Measurements from ENCODE around the gene DLX6. TPM values are rescaled to one million over a fixed set of nuclear protein-coding genes. Genes with fewer than 3 reads are reported as not detected.

DLX6 gene
- total and polyA plus RNA-seq, 2 of the 8 experiments (the other 6 are each of a cell fraction or from before 2014, with no cell fraction given): not detected

- H3K56ac ChIP-seq (replicated peaks; ENCODE audit: insufficient read length, low read depth, low read length): no peak overlapping the region
- H3K9ac ChIP-seq (replicated peaks in 1 of 4; ENCODE audit: extremely low read depth in 1 of 4, low read depth in 3 of 4, low read length in 3 of 4): no peak overlapping the region
- H3K4ac ChIP-seq (replicated peaks; ENCODE audit: insufficient read length, low read depth, low read length): no peak overlapping the region
- no peak overlapping the region for H4K91ac ChIP-seq (replicated peaks; ENCODE audit: insufficient read length, low read length)
- no peaks in the 10 kb centered on the region for H3K79me1 ChIP-seq (ENCODE audit: low read depth, low read length)
- peaks cover 14% of the 10 kb centered on the region; the same call in 1 of the 2 replicates for H3K23me2 ChIP-seq (ENCODE audit: low read depth, low read length)
- peak overlapping the region; percentile 4 to 73 for H3K4me2 ChIP-seq (ENCODE audit: insufficient read depth in 1 of 2, low read depth in 2 of 2, low read length in 2 of 2)
- H2BK120ac ChIP-seq (replicated peaks; ENCODE audit: low read depth, low read length): no peak overlapping the region
- peak overlapping the region; percentile 20 to 53 (median 32); a peak in 6 of 8 replicates for H3K4me3 ChIP-seq (ENCODE audit: extremely low read depth in 1 of 4, insufficient read depth in 2 of 4, low read depth in 3 of 4, low read length in 4 of 4)
- H2BK20ac ChIP-seq (ENCODE audit: low read length): no peak overlapping the region
- peak overlapping the region; percentile 16; the same call in 1 of the 2 replicates for H4K8ac ChIP-seq (ENCODE audit: extremely low read depth, insufficient read depth, low read length)
- no peak overlapping the region for H3K27ac ChIP-seq (ENCODE audit: low read depth, low read length)
- peaks cover 16 to 38% of the 10 kb centered on the region in 2 experiments for H4K20me1 ChIP-seq (replicated peaks in 1 of 2; ENCODE audit: control insufficient read depth in 1 of 2, insufficient read depth in 2 of 2, low read length in 2 of 2)
- no peaks in the 10 kb centered on the region for H3K79me2 ChIP-seq (ENCODE audit: control insufficient read depth in 1 of 2, insufficient read depth in 2 of 2, low read length in 2 of 2)
- no peak overlapping the region for H2AK5ac ChIP-seq (ENCODE audit: low read depth, low read length)
- peaks cover 24 to 49% (median 38%) of the 10 kb centered on the region in 4 experiments for H3K4me1 ChIP-seq (replicated peaks in 1 of 4; ENCODE audit: control insufficient read depth in 3 of 4, insufficient read depth in 4 of 4, low read length in 3 of 4)
- H3K23ac ChIP-seq (ENCODE audit: insufficient read length): no peak overlapping the region
- 1% methylated on average over 56 of the region's 67 CpGs; no CpG with 5 or more reads in 1 of the 2 experiments for WGBS, 2 experiments (ENCODE audit: extremely low coverage in 1 of 2, insufficient coverage in 1 of 2, insufficient read length in 1 of 2, insufficient replicate concordance in 2 of 2, low coverage in 1 of 2, low lambda C conversion rate in 2 of 2, missing lambda C conversion rate in 1 of 2)
- no peak overlapping the region for H2AFZ ChIP-seq (ENCODE audit: low read length)
- H3K9me3 ChIP-seq (ENCODE audit: insufficient read depth in 2 of 2, low read depth in 1 of 2, low read length in 1 of 2): no peaks in the 10 kb centered on the region
- no peak overlapping the region for H2BK15ac ChIP-seq (ENCODE audit: low read length)
- no peaks in the 10 kb centered on the region; a peak in 1 of 8 replicates for H3K36me3 ChIP-seq (ENCODE audit: control insufficient read depth in 2 of 4, insufficient read depth in 4 of 4, low read length in 3 of 4)
- DNase-seq (ENCODE audit: low read depth in 1 of 2, low spot score in 2 of 2): peak in 1 of 2 experiments; percentile 75
- no peak overlapping the region for H2BK5ac ChIP-seq (ENCODE audit: low read depth, low read length)
- no peak overlapping the region for H4K5ac ChIP-seq (ENCODE audit: insufficient read length, low read depth, low read length)
- POLR2A ChIA-PET (ENCODE audit: partially characterized antibody): interaction anchor here (1.0 to 3.4 kb wide), 6 partner anchors 11 to 706 kb away, joined by 3 to 22 read pairs (median 5); partner anchors contain the start of gene DLX6
- CTCF ChIA-PET (ENCODE audit: partially characterized antibody): interaction anchor here (0.6 to 10.2 kb wide), 11 partner anchors 9 to 1105 kb away, joined by 3 to 150 read pairs (median 4); partner anchors contain the start of gene DLX6
- no peak overlapping the region for H2BK12ac ChIP-seq (ENCODE audit: low read depth, low read length)
- H3K14ac ChIP-seq (ENCODE audit: insufficient read length): no peak overlapping the region
- H3K18ac ChIP-seq (ENCODE audit: extremely low read depth, low read length): no peak overlapping the region; the same call in 1 of the 2 replicates
- peaks cover 90 to 100% (median 99%) of the 10 kb centered on the region in 4 experiments for H3K27me3 ChIP-seq (replicated peaks in 1 of 4; ENCODE audit: control insufficient read depth in 3 of 4, extremely low read depth in 1 of 4, insufficient read depth in 3 of 4, low read length in 3 of 4)
- no peak for FAIRE-seq
- TF ChIP-seq TEAD4 (IDR thresholded peaks at IDR 0.05; ENCODE audit: low read depth, low read length) (no peak), RBBP5 (IDR thresholded peaks at IDR 0.05; ENCODE audit: borderline replicate concordance, low read depth, low read length) (no peak), RAD21 (IDR thresholded peaks at IDR 0.05 in 1 of 2, conservative IDR thresholded peaks at IDR 0.05 in 1 of 2; ENCODE audit: low read depth in 2 of 2, low read length in 2 of 2) (0 out of 4 replicates have a peak, but pooled peaks of 1 of the 2 experiments have one; percentile 3), EZH2 (IDR thresholded peaks at IDR 0.05; ENCODE audit: low read depth, low read length, severe bottlenecking) (peak; percentile 97), GTF2F1 (IDR thresholded peaks at IDR 0.05; ENCODE audit: borderline replicate concordance, low read depth, low read length) (no peak), SP1 (IDR thresholded peaks at IDR 0.05; ENCODE audit: low read depth, low read length) (0 out of 2 replicates have a peak, but pooled peaks have one; percentile 8), SIRT6 (IDR thresholded peaks at IDR 0.05; ENCODE audit: low read length) (no peak), JUN (IDR thresholded peaks at IDR 0.05; ENCODE audit: low read depth, low read length) (no peak), KDM1A (IDR thresholded peaks at IDR 0.05; ENCODE audit: borderline replicate concordance, low read length) (no peak), SAP30 (IDR thresholded peaks at IDR 0.05; ENCODE audit: insufficient read depth, insufficient replicate concordance, low read length) (no peak), CHD2 (IDR thresholded peaks at IDR 0.05; ENCODE audit: low read length) (no peak)
Observed at GRCh38 chr7:97020996-97021746, 15.8 kb downstream of the DLX6 start.
